Thyroid gland (tissue), 4 donors: ENCODE measurements around the gene FOXS1. TPM values are rescaled to one million over a fixed set of nuclear protein-coding genes. Genes with fewer than 3 reads are reported as not detected.

Experiments used
- DNase-seq, 2 donors: peaks; one replicate each; pipeline ENCODE4 v3.0.0-alpha.2; 2019
- H3K27ac ChIP-seq, 3 donors: fragments of 200-600 bp; sonication (generic); 1 replicate in 2 of 3; 2 replicates in 1 of 3; pipeline ENCODE4 v1.5.1; 2016 to 2019; ENCODE audit warnings: mild to moderate bottlenecking in 1 of 3, moderate library complexity in 1 of 3
- H3K27me3 ChIP-seq: fragments of 200-600 bp; sonication (generic); one replicate; pipeline ENCODE4 v1.5.1; 2019
- H3K36me3 ChIP-seq, 2 donors: fragments of 200-600 bp; sonication (generic); one replicate each; pipeline ENCODE4 v1.5.1; 2016 to 2019
- H3K4me1 ChIP-seq, 2 donors: fragments of 200-600 bp; sonication (generic); one replicate each; pipeline ENCODE4 v1.5.1; 2017 to 2019
- H3K4me3 ChIP-seq, 3 donors: fragments of 200-600 bp; sonication (generic); replicated peaks in 1 of 3; 1 replicate in 2 of 3; 2 replicates in 1 of 3; pipeline ENCODE4 v1.5.1; 2016; ENCODE audit warnings: mild to moderate bottlenecking in 1 of 3
- H3K9me3 ChIP-seq: fragments of 200-600 bp; sonication (generic); one replicate; pipeline ENCODE4 v1.5.1; 2017
- POLR2A ChIP-seq, 2 donors: fragments of 450-650 bp; IDR thresholded peaks; one replicate each; pipeline ENCODE4 v1.6.1; 2017; ENCODE audit warnings: antibody characterized with exemption in 2 of 2, mild to moderate bottlenecking in 2 of 2, moderate library complexity in 1 of 2
- WGBS, 2 donors: methylation state at CpG; one replicate each; pipeline ENCODE4 v1.1.5; 2017; 5-methylcytosine and 5-hydroxymethylcytosine counted together
- intact Hi-C: fragments of 100-400 bp; cut with DNase I; formaldehyde crosslinking; loops from one replicate; pipeline ENCODE4 v1.15.1; 2023
- total RNA-seq, 4 donors: library from RNA; depleted of rRNA; stranded (reverse); fragments of >200 nt; gene quantifications; one replicate each; pipeline ENCODE4 v1.2.3, GENCODE V29; 2016
- TF ChIP-seq, protein P1 (sequence below), 6 experiments: fragments of 200-600 bp in 3 of 6; fragments of 450-650 bp in 3 of 6; sonication (generic) in 3 of 6; IDR thresholded peaks; one replicate each; pipeline ENCODE4 v1.5.1; 2016 to 2019; ENCODE audit warnings: antibody characterized with exemption in 6 of 6, mild to moderate bottlenecking in 2 of 6, inconsistent platforms in 1 of 6, moderate library complexity in 1 of 6

Gene FOXS1
- total RNA-seq, 4 donors from 2014 or later: 0.44 to 1.0 TPM; not detected in 2

DNA sequence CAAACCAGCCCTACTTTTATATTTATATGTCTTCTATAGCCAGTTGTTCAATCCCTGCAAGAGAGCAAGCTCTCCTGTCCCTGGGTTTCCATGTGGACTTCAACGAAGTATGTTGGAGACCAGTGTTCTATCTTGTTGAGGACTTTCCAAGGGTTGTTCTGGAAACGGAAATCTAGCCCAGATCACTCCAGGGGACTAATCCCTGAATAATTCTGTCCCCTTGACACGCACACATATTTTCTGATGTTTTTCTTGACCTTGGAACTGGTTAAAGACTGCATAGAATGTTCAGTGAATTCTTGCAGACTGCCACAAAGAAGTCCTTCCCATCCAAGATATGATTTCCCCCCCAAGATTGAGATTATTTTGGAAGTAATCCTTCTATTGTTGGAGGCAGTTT is 35.7 kb downstream of the FOXS1 start:
- intact Hi-C loops: no loop called here
- WGBS, 2 donors: 38 to 47% methylated on average over 3 of the region's 3 CpGs

DNA sequence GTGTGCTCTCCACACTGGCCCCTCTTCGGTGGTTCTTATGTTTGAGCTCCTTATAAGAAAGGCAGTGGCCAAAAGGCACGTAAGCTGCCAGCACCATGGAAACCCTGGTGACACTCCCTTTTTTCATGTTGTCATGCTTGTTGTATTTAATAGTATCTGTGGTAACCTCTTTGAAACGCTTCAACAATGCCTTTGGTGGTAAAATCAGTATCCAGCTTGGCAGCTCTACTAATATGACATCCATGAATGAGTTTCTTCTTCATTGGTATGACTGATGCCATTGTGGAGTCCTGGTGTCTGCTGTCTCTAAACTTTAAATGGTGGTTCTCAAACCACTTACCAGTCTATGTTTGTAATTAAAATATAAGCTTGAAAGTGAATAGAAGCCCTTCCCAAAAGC is 36.9 kb downstream of the FOXS1 start:
- WGBS, 2 donors: 43 to 49% methylated on average over 3 of the region's 3 CpGs
- TF ChIP-seq, protein P1, sequence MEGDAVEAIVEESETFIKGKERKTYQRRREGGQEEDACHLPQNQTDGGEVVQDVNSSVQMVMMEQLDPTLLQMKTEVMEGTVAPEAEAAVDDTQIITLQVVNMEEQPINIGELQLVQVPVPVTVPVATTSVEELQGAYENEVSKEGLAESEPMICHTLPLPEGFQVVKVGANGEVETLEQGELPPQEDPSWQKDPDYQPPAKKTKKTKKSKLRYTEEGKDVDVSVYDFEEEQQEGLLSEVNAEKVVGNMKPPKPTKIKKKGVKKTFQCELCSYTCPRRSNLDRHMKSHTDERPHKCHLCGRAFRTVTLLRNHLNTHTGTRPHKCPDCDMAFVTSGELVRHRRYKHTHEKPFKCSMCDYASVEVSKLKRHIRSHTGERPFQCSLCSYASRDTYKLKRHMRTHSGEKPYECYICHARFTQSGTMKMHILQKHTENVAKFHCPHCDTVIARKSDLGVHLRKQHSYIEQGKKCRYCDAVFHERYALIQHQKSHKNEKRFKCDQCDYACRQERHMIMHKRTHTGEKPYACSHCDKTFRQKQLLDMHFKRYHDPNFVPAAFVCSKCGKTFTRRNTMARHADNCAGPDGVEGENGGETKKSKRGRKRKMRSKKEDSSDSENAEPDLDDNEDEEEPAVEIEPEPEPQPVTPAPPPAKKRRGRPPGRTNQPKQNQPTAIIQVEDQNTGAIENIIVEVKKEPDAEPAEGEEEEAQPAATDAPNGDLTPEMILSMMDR (IDR thresholded peaks at IDR 0.05): no peak
- TF ChIP-seq POLR2A (IDR thresholded peaks at IDR 0.05): no peak
- Histone ChIP-seq H3K27ac (no peak overlapping the region), H3K36me3 (no peaks in the 10 kb centered on the region), H3K4me1 (peaks cover 38 to 44% of the 10 kb centered on the region in 2 donors), H3K27me3 (no peaks in the 10 kb centered on the region), H3K9me3 (no peaks in the 10 kb centered on the region), H3K4me3 (no peak overlapping the region)
- DNase-seq: no peak
- intact Hi-C loops: no loop called here

More for the DNA sequence above, 35.7 kb downstream of the FOXS1 start:
- H3K27ac ChIP-seq: peak overlapping the region; percentile 59 to 65 (median 62)
- H3K27me3 ChIP-seq: no peaks in the 10 kb centered on the region
- no peaks in the 10 kb centered on the region for H3K9me3 ChIP-seq
- DNase-seq: no peak
- TF ChIP-seq POLR2A (IDR thresholded peaks at IDR 0.05): no peak
- TF ChIP-seq, protein P1 (IDR thresholded peaks at IDR 0.05): no peak
- H3K4me1 ChIP-seq: peaks cover 48 to 54% of the 10 kb centered on the region in 2 donors
- H3K4me3 ChIP-seq: no peak overlapping the region
- H3K36me3 ChIP-seq: no peaks in the 10 kb centered on the region

DNA sequence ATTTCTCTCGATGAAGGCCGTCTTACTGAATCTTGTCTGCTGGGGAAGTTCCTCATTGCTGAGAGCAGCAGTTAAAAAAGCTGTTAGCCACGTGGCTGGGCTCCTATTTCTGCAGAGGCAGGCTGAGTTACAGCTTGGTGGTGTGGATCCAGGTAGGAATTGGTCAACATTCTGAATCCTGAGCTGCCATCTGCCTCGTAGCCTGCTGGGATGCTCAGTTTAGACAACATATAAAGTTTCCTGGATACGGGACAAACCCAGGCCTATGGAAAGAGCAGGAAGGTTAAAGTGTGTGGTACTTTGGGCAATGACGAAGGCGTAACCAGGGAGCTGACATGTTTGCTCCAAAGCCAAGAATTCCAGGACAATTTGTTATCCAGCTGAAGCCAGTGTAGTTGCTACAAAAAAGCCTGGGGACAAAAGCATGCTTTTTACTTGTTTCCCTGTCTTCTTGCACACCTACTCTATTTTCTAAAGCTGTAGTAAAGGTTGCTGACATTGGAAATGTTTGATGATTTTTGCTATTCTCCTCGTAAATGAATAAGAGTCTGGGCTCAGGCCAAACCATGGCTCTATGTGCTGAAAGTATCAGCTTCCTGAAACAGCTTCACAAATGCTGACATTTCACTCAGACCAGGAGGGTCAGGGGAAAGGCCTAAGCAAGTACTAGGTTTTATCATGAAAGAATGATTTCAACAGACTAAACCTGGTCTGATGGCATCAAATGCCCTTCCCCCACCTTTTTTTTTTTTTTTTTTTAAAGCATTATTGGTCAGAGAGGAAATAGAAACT is 38.6 kb downstream of the FOXS1 start:
- no peak for TF ChIP-seq POLR2A (IDR thresholded peaks at IDR 0.05)
- TF ChIP-seq, protein P1 (IDR thresholded peaks at IDR 0.05): no peak

DNA sequence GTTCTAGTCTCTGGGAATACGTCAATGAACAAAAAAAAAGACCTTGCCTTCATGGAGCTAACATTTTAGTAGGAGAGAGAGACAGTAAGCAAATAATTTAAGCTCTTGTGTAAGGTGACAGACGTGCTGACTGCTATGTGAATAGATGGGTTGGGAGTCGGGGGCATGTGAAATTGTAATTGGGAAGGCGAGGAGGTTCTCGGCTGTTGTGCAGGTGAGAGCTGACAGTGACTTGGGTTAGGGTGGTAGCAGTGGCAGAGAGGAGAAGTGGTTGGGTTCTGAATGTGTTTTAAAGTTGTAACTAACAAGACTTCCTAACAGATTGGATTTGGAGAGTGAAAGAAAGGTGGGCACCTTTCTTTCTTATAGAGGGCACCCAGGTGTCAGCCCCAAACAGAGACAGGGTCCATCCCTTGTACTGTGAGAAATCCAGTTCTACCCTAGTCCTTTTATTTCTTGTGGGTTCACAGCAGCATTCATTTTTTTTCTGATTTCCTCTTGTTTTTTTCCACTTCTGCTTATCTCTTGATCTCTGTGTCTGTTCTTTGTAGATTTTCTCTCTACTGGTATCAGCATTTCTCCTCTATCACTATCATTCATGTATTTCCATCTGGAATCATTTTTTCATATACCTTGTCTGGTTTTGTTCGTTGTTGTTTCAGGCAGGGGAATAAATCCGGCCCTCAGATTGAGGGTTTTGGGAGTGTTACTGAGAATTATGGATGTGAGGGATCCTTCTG is 41.7 kb downstream of the FOXS1 start:
- Histone ChIP-seq H3K27me3 (no peaks in the 10 kb centered on the region), H3K9me3 (no peaks in the 10 kb centered on the region), H3K27ac (no peak overlapping the region), H3K36me3 (no peaks in the 10 kb centered on the region), H3K4me1 (no peaks in the 10 kb centered on the region), H3K4me3 (no peak overlapping the region)
- intact Hi-C loops: no loop called here
- no peak for DNase-seq
- TF ChIP-seq, protein P1 (IDR thresholded peaks at IDR 0.05): no peak
- TF ChIP-seq POLR2A (IDR thresholded peaks at IDR 0.05): no peak
- 91 to 93% methylated on average over 7 of the region's 7 CpGs for WGBS, 2 donors

More for the DNA sequence above, 38.6 kb downstream of the FOXS1 start:
- Histone ChIP-seq H3K4me3 (no peak overlapping the region), H3K27me3 (no peaks in the 10 kb centered on the region), H3K9me3 (no peaks in the 10 kb centered on the region), H3K27ac (no peak overlapping the region), H3K36me3 (no peaks in the 10 kb centered on the region), H3K4me1 (peaks cover 25 to 27% of the 10 kb centered on the region in 2 donors)
- DNase-seq: no peak
- WGBS, 2 donors: 81 to 83% methylated on average over 8 of the region's 8 CpGs
- intact Hi-C loops: no loop called here

DNA sequence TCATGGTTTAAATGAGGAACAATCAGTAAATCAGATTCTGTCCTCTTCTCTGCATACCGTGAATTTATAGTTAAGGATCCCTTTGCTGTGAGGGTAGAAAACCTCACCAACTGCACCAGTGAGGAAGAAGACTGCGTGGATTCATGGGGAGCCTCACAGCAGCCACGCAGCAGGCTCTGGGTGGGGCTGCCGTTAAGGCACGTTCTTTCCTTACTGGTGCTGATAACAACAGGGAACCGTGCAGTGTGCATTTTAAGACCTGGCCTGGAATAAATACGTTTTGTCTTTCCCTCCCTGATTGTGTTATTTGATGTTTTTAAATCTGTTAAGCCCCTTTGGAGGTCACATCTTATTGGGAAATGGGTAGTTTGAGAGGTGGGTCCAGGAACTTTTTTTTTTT is 43.9 kb downstream of the FOXS1 start:
- H3K9me3 ChIP-seq: no peaks in the 10 kb centered on the region
- H3K4me1 ChIP-seq: no peaks in the 10 kb centered on the region
- H3K4me3 ChIP-seq: no peak overlapping the region
- H3K27me3 ChIP-seq: no peaks in the 10 kb centered on the region
- intact Hi-C loops: no loop called here
- no peak for DNase-seq
- no peak overlapping the region for H3K27ac ChIP-seq
- no peaks in the 10 kb centered on the region for H3K36me3 ChIP-seq
- no peak for TF ChIP-seq POLR2A (IDR thresholded peaks at IDR 0.05)
- TF ChIP-seq, protein P1 (IDR thresholded peaks at IDR 0.05): no peak
- 91 to 94% methylated on average over 7 of the region's 7 CpGs for WGBS, 2 donors
